Measurements from ENCODE around the gene PKN2.
"Not testable (repeated sequence)": the region's sequence is repeated elsewhere in the genome, so short reads cannot be mapped to it uniquely, and the experiment has no call there.

Gene PKN2

DNA sequence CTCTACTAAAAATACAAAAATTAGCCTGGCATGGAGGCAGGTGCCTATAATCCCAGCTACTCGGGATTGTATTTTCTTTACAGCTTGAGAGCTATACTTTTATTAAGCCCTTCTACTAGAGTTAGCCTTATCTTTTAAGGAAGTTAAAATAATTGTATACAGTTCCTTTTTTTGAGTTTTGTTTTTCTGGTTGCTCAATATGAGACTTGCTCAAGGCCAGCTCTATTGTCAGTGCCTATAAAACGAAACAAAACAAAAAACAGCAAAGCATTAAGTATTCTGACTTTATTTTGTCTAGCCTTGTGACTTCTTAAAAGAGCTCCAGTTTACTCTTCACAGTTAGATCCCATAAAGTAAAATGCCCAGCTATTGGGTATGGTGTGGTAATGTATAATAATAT lies 17.2 kb downstream of the PKN2 start:
- Histone ChIP-seq H3K36me3 (ENCODE audit: insufficient read depth, low read length) (no peaks in the 10 kb centered on the region), H3K27ac (ENCODE audit: low read depth, low read length) (peak overlapping the region; percentile 19; the same call in 1 of the 2 replicates), H3K4me3 (ENCODE audit: low read depth, low read length) (peak overlapping the region; percentile 26; the same call in 1 of the 2 replicates), H3K4me1 (ENCODE audit: control insufficient read depth, insufficient read depth, low read length, unreplicated experiment) (peaks cover 31% of the 10 kb centered on the region), H3K27me3 (ENCODE audit: insufficient read depth, low read length) (no peaks in the 10 kb centered on the region), H2AFZ (ENCODE audit: low read length, unreplicated experiment) (no peak overlapping the region), H3K79me2 (ENCODE audit: control insufficient read depth, insufficient read depth, low read length, unreplicated experiment) (peaks cover 81% of the 10 kb centered on the region)

DNA sequence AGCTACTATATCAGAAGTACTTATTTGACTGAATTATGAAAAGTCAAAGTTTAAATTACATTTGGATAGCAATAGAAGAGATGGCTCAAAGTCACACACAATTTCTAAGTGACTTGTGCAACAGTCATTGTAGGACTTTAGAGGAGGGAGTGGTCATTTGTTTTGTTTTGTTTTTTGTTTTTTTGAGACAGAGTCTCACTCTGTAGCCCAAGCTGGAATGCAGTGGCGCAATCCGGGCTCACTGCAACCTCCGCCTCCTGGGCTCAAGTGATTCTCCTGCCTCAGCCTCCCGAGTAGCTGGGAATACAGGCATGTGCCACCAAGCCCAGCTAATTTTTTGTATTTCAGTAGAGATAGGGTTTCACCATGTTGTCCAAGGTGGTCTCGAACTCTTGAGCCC lies 17.7 kb downstream of the PKN2 start:
- not testable (repeated sequence) for H3K27me3 ChIP-seq (ENCODE audit: insufficient read depth, low read length); H3K36me3 ChIP-seq (ENCODE audit: insufficient read depth, low read length); H2AFZ ChIP-seq (ENCODE audit: low read length, unreplicated experiment)
- peak overlapping the region; percentile 19; the same call in 1 of the 2 replicates for H3K27ac ChIP-seq (ENCODE audit: low read depth, low read length)
- H3K4me1 ChIP-seq (ENCODE audit: control insufficient read depth, insufficient read depth, low read length, unreplicated experiment) = peaks cover 26% of the 10 kb centered on the region
- H3K79me2 ChIP-seq (ENCODE audit: control insufficient read depth, insufficient read depth, low read length, unreplicated experiment) = peaks cover 78% of the 10 kb centered on the region
- H3K4me3 ChIP-seq (ENCODE audit: low read depth, low read length) = peak overlapping the region; percentile 26; the same call in 1 of the 2 replicates

DNA sequence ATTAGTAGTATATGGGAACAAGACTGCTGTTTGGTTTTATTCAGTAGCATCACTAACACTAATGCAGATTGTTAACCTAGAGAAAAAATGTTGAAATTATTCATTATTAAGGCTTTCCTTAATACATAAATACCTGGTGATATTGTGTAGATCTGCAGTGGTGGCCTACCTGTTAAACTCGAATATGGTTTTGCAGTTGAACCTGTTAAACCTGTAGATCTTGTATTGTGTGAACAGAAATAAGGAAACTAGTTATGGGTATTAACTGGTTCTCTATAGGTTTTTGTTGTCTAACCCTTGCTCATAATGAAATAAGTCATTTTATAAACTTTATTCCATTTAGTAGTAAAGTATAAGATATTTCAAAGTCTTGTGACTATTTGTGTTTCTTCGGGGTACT lies 23.9 kb downstream of the PKN2 start:
- no peaks in the 10 kb centered on the region for H3K4me1 ChIP-seq (ENCODE audit: control insufficient read depth, insufficient read depth, low read length, unreplicated experiment)
- H3K4me3 ChIP-seq (ENCODE audit: low read depth, low read length) = no peak overlapping the region
- H3K27me3 ChIP-seq (ENCODE audit: insufficient read depth, low read length) = no peaks in the 10 kb centered on the region
- 0 out of 2 replicates have a peak, but pooled peaks cover 4% of the 10 kb centered on the region for H3K36me3 ChIP-seq (ENCODE audit: insufficient read depth, low read length)
- H3K79me2 ChIP-seq (ENCODE audit: control insufficient read depth, insufficient read depth, low read length, unreplicated experiment) = peaks cover 44% of the 10 kb centered on the region
- no peak overlapping the region for H2AFZ ChIP-seq (ENCODE audit: low read length, unreplicated experiment)
- no peak overlapping the region for H3K27ac ChIP-seq (ENCODE audit: low read depth, low read length)

DNA sequence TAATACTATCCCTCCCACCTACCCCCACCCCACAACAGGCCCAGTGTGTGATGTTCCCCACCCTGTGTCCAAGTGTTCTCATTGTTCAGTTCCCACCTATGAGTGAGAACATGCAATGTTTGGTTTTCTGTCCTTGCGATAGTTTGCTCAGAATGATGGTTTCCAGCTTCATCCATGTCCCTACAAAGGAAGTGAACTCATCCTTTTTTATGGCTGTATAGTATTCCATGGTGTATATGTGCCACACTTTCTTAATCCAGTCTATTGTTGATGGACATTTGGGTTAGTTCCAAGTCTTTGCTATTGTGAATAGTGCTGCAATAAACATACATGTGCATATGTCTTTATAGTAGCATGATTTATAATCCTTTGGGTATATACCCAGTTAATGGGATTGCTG lies 28.8 kb downstream of the PKN2 start:
- H3K4me1 ChIP-seq (ENCODE audit: control insufficient read depth, insufficient read depth, low read length, unreplicated experiment); H3K36me3 ChIP-seq (ENCODE audit: insufficient read depth, low read length); H3K27me3 ChIP-seq (ENCODE audit: insufficient read depth, low read length); H3K4me3 ChIP-seq (ENCODE audit: low read depth, low read length); H2AFZ ChIP-seq (ENCODE audit: low read length, unreplicated experiment); H3K27ac ChIP-seq (ENCODE audit: low read depth, low read length): not testable (repeated sequence)
- H3K79me2 ChIP-seq (ENCODE audit: control insufficient read depth, insufficient read depth, low read length, unreplicated experiment) = peaks cover 14% of the 10 kb centered on the region

DNA sequence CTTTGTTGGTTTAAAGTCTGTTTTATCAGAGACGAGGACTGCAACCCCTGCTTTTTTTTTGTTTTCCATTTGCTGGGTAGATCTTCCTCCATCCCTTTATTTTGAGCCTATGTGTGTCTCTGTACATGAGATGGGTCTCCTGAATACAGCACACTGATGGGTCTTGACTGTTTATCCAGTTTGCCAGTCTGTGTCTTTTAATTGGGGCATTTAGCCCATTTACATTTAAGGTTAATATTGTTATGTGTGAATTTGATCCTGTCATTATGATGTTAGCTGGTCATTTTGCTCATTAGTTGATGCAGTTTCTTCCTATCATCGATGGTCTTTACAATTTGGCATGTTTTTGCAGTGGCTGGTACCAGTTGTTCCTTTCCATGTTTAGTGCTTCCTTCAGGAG lies 32.5 kb downstream of the PKN2 start:
- not testable (repeated sequence) for H3K4me3 ChIP-seq (ENCODE audit: low read depth, low read length); H3K36me3 ChIP-seq (ENCODE audit: insufficient read depth, low read length); H3K4me1 ChIP-seq (ENCODE audit: control insufficient read depth, insufficient read depth, low read length, unreplicated experiment); H3K27ac ChIP-seq (ENCODE audit: low read depth, low read length); H2AFZ ChIP-seq (ENCODE audit: low read length, unreplicated experiment); H3K27me3 ChIP-seq (ENCODE audit: insufficient read depth, low read length)
- H3K79me2 ChIP-seq (ENCODE audit: control insufficient read depth, insufficient read depth, low read length, unreplicated experiment) = peaks cover 23% of the 10 kb centered on the region

DNA sequence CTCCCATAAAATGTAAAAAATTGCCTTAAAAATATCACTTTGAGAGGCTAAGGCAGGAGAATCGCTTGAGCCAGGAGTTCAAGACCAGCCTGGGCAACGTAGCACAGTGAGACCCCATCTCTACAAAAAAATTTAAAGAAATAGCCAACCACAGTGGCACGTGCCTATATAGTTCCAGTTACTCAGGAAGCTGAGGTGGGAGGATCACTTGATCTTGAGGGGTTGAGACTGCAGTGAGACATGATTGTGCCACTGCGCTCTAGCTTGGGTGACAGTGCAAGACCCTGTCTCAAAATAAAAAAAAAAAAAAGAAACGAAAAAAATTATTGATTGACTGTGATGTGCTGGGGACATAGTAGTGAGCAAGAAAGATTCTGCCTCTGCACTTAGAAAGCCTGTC lies 38.4 kb downstream of the PKN2 start:
- no peaks in the 10 kb centered on the region for H3K27me3 ChIP-seq (ENCODE audit: insufficient read depth, low read length)
- H3K4me1 ChIP-seq (ENCODE audit: control insufficient read depth, insufficient read depth, low read length, unreplicated experiment) = no peaks in the 10 kb centered on the region
- no peak overlapping the region for H2AFZ ChIP-seq (ENCODE audit: low read length, unreplicated experiment)
- H3K4me3 ChIP-seq (ENCODE audit: low read depth, low read length) = no peak overlapping the region
- H3K27ac ChIP-seq (ENCODE audit: low read depth, low read length) = no peak overlapping the region
- no peaks in the 10 kb centered on the region for H3K36me3 ChIP-seq (ENCODE audit: insufficient read depth, low read length)
- peaks cover 59% of the 10 kb centered on the region for H3K79me2 ChIP-seq (ENCODE audit: control insufficient read depth, insufficient read depth, low read length, unreplicated experiment)

DNA sequence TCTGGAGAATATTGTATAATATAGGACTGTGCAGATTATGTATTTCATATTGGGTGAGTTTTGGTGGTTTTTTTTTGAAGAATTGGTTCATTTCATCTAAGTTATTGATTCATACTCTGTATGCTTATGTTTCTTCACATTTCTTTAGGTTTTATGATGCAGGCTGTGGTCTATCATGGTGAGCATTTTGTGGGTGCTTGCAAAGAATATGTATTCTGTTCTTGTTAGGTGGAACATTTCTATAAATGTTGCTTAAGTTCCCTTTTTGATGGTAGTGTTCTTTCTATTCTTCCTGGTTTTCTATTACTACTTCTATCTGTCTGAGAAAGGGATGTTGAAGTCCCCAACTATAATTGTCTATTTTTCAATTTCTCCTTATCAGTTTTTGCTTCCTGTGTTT lies 42.6 kb downstream of the PKN2 start:
- peaks cover 15% of the 10 kb centered on the region for H3K4me1 ChIP-seq (ENCODE audit: control insufficient read depth, insufficient read depth, low read length, unreplicated experiment)
- H3K36me3 ChIP-seq (ENCODE audit: insufficient read depth, low read length) = no peaks in the 10 kb centered on the region
- no peak overlapping the region for H3K4me3 ChIP-seq (ENCODE audit: low read depth, low read length)
- H3K27me3 ChIP-seq (ENCODE audit: insufficient read depth, low read length) = no peaks in the 10 kb centered on the region
- H2AFZ ChIP-seq (ENCODE audit: low read length, unreplicated experiment) = no peak overlapping the region
- H3K79me2 ChIP-seq (ENCODE audit: control insufficient read depth, insufficient read depth, low read length, unreplicated experiment) = peaks cover 60% of the 10 kb centered on the region
- H3K27ac ChIP-seq (ENCODE audit: low read depth, low read length) = no peak overlapping the region

DNA sequence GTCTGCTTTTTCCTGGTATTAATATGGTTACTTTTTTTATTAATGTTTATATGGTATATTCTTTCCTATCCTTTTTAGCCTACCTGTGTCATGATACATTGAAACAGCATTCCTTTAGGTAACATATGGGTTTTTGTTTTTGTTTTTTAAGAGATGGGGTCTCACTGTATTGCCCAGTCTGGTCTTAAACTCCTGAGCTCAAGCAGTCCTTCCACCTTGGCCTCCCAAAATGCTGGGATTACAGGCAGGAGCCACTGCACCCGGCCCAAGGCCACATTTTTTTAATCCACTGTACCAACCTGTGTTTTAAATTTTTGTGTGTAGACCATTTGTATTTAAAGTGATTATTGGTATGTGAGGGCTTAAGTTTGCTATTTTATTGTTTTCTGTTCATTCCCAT lies 43.1 kb downstream of the PKN2 start:
- Histone ChIP-seq H2AFZ (ENCODE audit: low read length, unreplicated experiment) (no peak overlapping the region), H3K36me3 (ENCODE audit: insufficient read depth, low read length) (no peaks in the 10 kb centered on the region), H3K4me3 (ENCODE audit: low read depth, low read length) (no peak overlapping the region), H3K79me2 (ENCODE audit: control insufficient read depth, insufficient read depth, low read length, unreplicated experiment) (peaks cover 55% of the 10 kb centered on the region), H3K4me1 (ENCODE audit: control insufficient read depth, insufficient read depth, low read length, unreplicated experiment) (peaks cover 20% of the 10 kb centered on the region), H3K27ac (ENCODE audit: low read depth, low read length) (no peak overlapping the region), H3K27me3 (ENCODE audit: insufficient read depth, low read length) (no peaks in the 10 kb centered on the region)

DNA sequence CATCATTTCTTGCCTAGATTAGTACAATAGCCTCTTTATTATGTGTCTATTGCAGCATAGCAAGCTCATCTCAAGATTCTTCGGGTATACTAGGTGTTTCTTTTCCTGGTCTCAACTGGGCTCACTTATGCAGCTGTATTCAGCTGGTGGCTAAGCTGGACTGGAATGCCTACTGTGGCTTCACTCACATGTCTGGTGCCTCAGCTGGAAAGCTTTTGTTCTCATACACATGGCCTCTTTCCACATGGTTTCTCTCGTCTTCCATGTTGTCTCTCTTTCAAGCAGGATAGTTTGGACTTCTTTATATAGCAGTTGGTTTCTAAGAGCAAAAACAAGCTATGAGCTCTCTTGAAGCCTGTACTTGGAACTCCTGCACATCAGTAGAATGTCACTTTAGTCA lies 45.2 kb downstream of the PKN2 start:
- H3K79me2 ChIP-seq (ENCODE audit: control insufficient read depth, insufficient read depth, low read length, unreplicated experiment) = peaks cover 62% of the 10 kb centered on the region
- H3K4me3 ChIP-seq (ENCODE audit: low read depth, low read length) = no peak overlapping the region
- H3K27me3 ChIP-seq (ENCODE audit: insufficient read depth, low read length) = no peaks in the 10 kb centered on the region
- no peak overlapping the region for H2AFZ ChIP-seq (ENCODE audit: low read length, unreplicated experiment)
- peaks cover 21% of the 10 kb centered on the region for H3K4me1 ChIP-seq (ENCODE audit: control insufficient read depth, insufficient read depth, low read length, unreplicated experiment)
- no peaks in the 10 kb centered on the region for H3K36me3 ChIP-seq (ENCODE audit: insufficient read depth, low read length)
- H3K27ac ChIP-seq (ENCODE audit: low read depth, low read length) = no peak overlapping the region

DNA sequence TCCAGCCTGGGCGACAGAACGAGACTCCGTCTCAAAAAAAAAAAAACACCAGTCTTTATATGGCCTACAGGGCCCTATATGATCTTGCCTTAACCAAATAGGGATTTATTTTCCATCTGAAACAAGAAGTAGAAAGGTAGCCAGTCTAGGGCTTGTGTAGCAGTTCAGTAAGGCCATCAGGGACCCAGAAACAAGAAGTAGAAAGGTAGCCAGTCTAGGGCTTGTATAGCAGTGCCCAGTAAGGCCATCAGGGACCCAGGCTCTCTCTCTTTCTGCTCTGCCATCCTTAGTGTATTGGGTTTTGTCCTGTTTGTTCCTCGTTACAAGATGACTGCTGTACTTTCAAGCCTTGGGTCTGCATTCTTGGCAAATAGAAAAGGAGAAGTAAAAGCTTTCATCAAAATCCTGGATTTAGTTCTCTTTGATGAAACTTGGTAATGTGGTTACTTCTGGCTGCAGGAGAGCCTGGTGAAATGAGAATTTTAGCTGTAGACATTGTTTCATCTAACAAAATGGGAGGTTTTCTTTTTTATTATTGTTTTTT lies 46.1 kb downstream of the PKN2 start:
- Histone ChIP-seq H3K79me2 (ENCODE audit: control insufficient read depth, insufficient read depth, low read length, unreplicated experiment) (peaks cover 69% of the 10 kb centered on the region), H3K4me1 (ENCODE audit: control insufficient read depth, insufficient read depth, low read length, unreplicated experiment) (peaks cover 21% of the 10 kb centered on the region), H3K27me3 (ENCODE audit: insufficient read depth, low read length) (no peaks in the 10 kb centered on the region), H3K4me3 (ENCODE audit: low read depth, low read length) (no peak overlapping the region), H3K27ac (ENCODE audit: low read depth, low read length) (no peak overlapping the region), H2AFZ (ENCODE audit: low read length, unreplicated experiment) (no peak overlapping the region), H3K36me3 (ENCODE audit: insufficient read depth, low read length) (no peaks in the 10 kb centered on the region)

DNA sequence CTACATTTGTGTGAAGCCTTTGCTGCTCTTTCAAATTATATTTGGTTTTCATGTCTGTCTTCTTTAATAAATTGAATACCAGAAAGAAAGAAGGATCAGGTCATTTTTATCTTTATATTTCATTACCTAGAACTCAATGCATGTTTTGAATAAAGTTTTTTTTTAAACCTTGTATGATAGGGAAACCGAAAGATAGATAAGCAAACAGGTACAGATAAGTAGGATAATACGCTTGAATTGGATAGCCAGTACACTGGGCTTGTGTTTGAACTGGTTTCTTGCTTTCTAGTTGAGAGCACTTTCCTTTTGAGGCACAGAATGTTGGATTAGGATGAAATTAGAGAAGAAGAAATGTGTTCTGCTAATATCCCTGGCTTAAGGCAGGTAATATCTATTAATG lies 46.9 kb downstream of the PKN2 start:
- H3K4me3 ChIP-seq (ENCODE audit: low read depth, low read length) = peak overlapping the region; percentile 52
- peaks cover 68% of the 10 kb centered on the region for H3K79me2 ChIP-seq (ENCODE audit: control insufficient read depth, insufficient read depth, low read length, unreplicated experiment)
- H3K27ac ChIP-seq (ENCODE audit: low read depth, low read length) = peak overlapping the region; percentile 77
- H3K27me3 ChIP-seq (ENCODE audit: insufficient read depth, low read length) = no peaks in the 10 kb centered on the region
- no peaks in the 10 kb centered on the region for H3K36me3 ChIP-seq (ENCODE audit: insufficient read depth, low read length)
- H2AFZ ChIP-seq (ENCODE audit: low read length, unreplicated experiment) = no peak overlapping the region
- peaks cover 21% of the 10 kb centered on the region for H3K4me1 ChIP-seq (ENCODE audit: control insufficient read depth, insufficient read depth, low read length, unreplicated experiment)
